IPS-11a (cell line): ENCODE measurements around the gene SNCAIP.

Experiments
- H3K4me3 ChIP-seq: one replicate; pipeline ENCODE4 v1.5.1; 2013; ENCODE audit warnings: low read depth, low read length, control low read depth

The SNCAIP gene

GRCh38 chr5:122311961-122312590 lies at the start of gene SNCAIP:
Gene SNCAIP (plus strand): TSS chr5:122312237. CDS start chr5:122391135, 78,898 bp downstream.
- peak within 1 kb of the TSS; percentile 57 for H3K4me3 ChIP-seq

GRCh38 chr5:122263352-122264030 lies 48.5 kb upstream of the SNCAIP start:
- no peak overlapping the region for H3K4me3 ChIP-seq

GRCh38 chr5:122264610-122265009 lies 47.4 kb upstream of the SNCAIP start:
- H3K4me3 ChIP-seq: no peak overlapping the region

- no peak overlapping the region for H3K4me3 ChIP-seq
Measured at GRCh38 chr5:122267185-122267584, 44.9 kb upstream of the SNCAIP start.

- no peak overlapping the region for H3K4me3 ChIP-seq
Measured at GRCh38 chr5:122273696-122274095, 38.3 kb upstream of the SNCAIP start.

GRCh38 chr5:122283592-122283991 lies 28.4 kb upstream of the SNCAIP start:
- H3K4me3 ChIP-seq: no peak overlapping the region

GRCh38 chr5:122286541-122286940 lies 25.5 kb upstream of the SNCAIP start:
- H3K4me3 ChIP-seq: no peak overlapping the region

- H3K4me3 ChIP-seq: no peak overlapping the region
Measured at GRCh38 chr5:122287101-122287500, 24.9 kb upstream of the SNCAIP start.

GRCh38 chr5:122291000-122291901 lies 20.8 kb upstream of the SNCAIP start:
- H3K4me3 ChIP-seq: no peak overlapping the region

- H3K4me3 ChIP-seq: no peak overlapping the region
Measured at GRCh38 chr5:122292332-122292731, 19.7 kb upstream of the SNCAIP start.

- H3K4me3 ChIP-seq: no peak overlapping the region
Measured at GRCh38 chr5:122295138-122295537, 16.9 kb upstream of the SNCAIP start.

GRCh38 chr5:122296871-122297270 lies 15.2 kb upstream of the SNCAIP start:
- H3K4me3 ChIP-seq: no peak overlapping the region

- H3K4me3 ChIP-seq: no peak overlapping the region
Measured at GRCh38 chr5:122297587-122298298, 14.3 kb upstream of the SNCAIP start.

- H3K4me3 ChIP-seq: no peak overlapping the region
Measured at GRCh38 chr5:122300374-122300773, 11.7 kb upstream of the SNCAIP start.

GRCh38 chr5:122301016-122301415 lies 11.0 kb upstream of the SNCAIP start:
- H3K4me3 ChIP-seq: no peak overlapping the region

- H3K4me3 ChIP-seq: no peak overlapping the region
Measured at GRCh38 chr5:122304471-122305215, 7.4 kb upstream of the SNCAIP start.

GRCh38 chr5:122306461-122306860 lies 5.6 kb upstream of the SNCAIP start:
- no peak overlapping the region for H3K4me3 ChIP-seq

- no peak overlapping the region for H3K4me3 ChIP-seq
Measured at GRCh38 chr5:122310889-122311288, 1.1 kb upstream of the SNCAIP start.

- H3K4me3 ChIP-seq: no peak overlapping the region
Measured at GRCh38 chr5:122311497-122311960, 508 bp upstream of the SNCAIP start.
